Skin of body (tissue), 2 donors: ENCODE data around the gene HNRNPM. TPM values are rescaled to one million over a fixed set of nuclear protein-coding genes. Genes with fewer than 3 reads are reported as not detected.
A peak's percentile ranks its signal among the peaks of the same experiment; 100 is the strongest.

Experiments
- DNase-seq: peaks from one replicate; lab custom pipeline; 2025; lab: John Stamatoyannopoulos, UW
- total RNA-seq: library from RNA; depleted of rRNA; stranded (reverse); fragments of >200 nt; gene quantifications from one replicate; pipeline ENCODE4 v1.2.3, GENCODE V29; 2014

The HNRNPM gene
- total RNA-seq, 1 donor from 2014 or later = 94.2 TPM

GRCh38 chr19:8459520-8460270 lies 14.9 kb downstream of the HNRNPM start:
- no peak for DNase-seq

GRCh38 chr19:8460516-8461298 lies 15.9 kb downstream of the HNRNPM start:
- DNase-seq = no peak

GRCh38 chr19:8461376-8461775 lies 16.6 kb downstream of the HNRNPM start:
- no peak for DNase-seq

- DNase-seq = no peak
Measured at GRCh38 chr19:8461891-8462290, 17.1 kb downstream of the HNRNPM start.

GRCh38 chr19:8462571-8462970 lies 17.8 kb downstream of the HNRNPM start:
- DNase-seq = no peak

- DNase-seq = no peak
Measured at GRCh38 chr19:8463365-8463764, 18.6 kb downstream of the HNRNPM start.

GRCh38 chr19:8466018-8466417 lies 21.2 kb downstream of the HNRNPM start:
- DNase-seq = no peak

GRCh38 chr19:8468124-8468523 lies 23.3 kb downstream of the HNRNPM start:
- no peak for DNase-seq

GRCh38 chr19:8468761-8469373 lies 24.1 kb downstream of the HNRNPM start:
- peak; percentile 63 for DNase-seq

- DNase-seq = no peak
Measured at GRCh38 chr19:8469613-8470368, 25.0 kb downstream of the HNRNPM start.

GRCh38 chr19:8473648-8474476 lies 29.1 kb downstream of the HNRNPM start:
- no peak for DNase-seq

GRCh38 chr19:8475005-8475404 lies 30.2 kb downstream of the HNRNPM start:
- no peak for DNase-seq

GRCh38 chr19:8476524-8476923 lies 31.7 kb downstream of the HNRNPM start:
- DNase-seq = no peak

- no peak for DNase-seq
Measured at GRCh38 chr19:8477889-8478288, 33.1 kb downstream of the HNRNPM start.

- no peak for DNase-seq
Measured at GRCh38 chr19:8478598-8478997, 33.8 kb downstream of the HNRNPM start.

- no peak for DNase-seq
Measured at GRCh38 chr19:8481201-8481600, 36.4 kb downstream of the HNRNPM start.

- no peak for DNase-seq
Measured at GRCh38 chr19:8481616-8482015, 36.8 kb downstream of the HNRNPM start.

- no peak for DNase-seq
Measured at GRCh38 chr19:8482696-8483095, 37.9 kb downstream of the HNRNPM start.

- DNase-seq = no peak
Measured at GRCh38 chr19:8483165-8483564, 38.4 kb downstream of the HNRNPM start.

- no peak for DNase-seq
Measured at GRCh38 chr19:8484331-8484894, 39.6 kb downstream of the HNRNPM start.
